GM06990 (cell line): ENCODE measurements around the gene ALG14.

Experiments
- DNase-seq: peaks from one replicate; pipeline ENCODE4 v3.0.0-alpha.2; 2011; ENCODE audit not compliant: insufficient read length; ENCODE audit errors: extremely low read depth
- H3K27me3 ChIP-seq: replicated peaks from 2 replicates; pipeline ENCODE4 v1.6.0; 2011; ENCODE audit warnings: low read length; ENCODE audit not compliant: control insufficient read depth, insufficient read depth
- H3K36me3 ChIP-seq: 2 replicates; pipeline ENCODE4 v1.5.1; 2011; ENCODE audit warnings: low read length; ENCODE audit not compliant: control insufficient read depth, insufficient read depth
- H3K4me3 ChIP-seq: replicated peaks from 2 replicates; pipeline ENCODE4 v1.5.1; 2011; ENCODE audit warnings: low read depth, mild to moderate bottlenecking, control low read depth, low read length
- CTCF ChIP-seq: IDR thresholded peaks from 2 replicates; pipeline ENCODE4 v1.5.1; 2011; ENCODE audit warnings: low read length, control low read depth, mild to moderate bottlenecking, inconsistent platforms; ENCODE audit not compliant: insufficient read depth, poor library complexity, severe bottlenecking

The ALG14 gene

GRCh38 chr1:95046359-95046758 is 26.4 kb downstream of the ALG14 start:
- no peaks in the 10 kb centered on the region; the same call in 1 of the 2 replicates for H3K36me3 ChIP-seq
- no peak for TF ChIP-seq CTCF
- DNase-seq = no peak
- H3K27me3 ChIP-seq = no peaks in the 10 kb centered on the region
- no peak overlapping the region for H3K4me3 ChIP-seq

DNA sequence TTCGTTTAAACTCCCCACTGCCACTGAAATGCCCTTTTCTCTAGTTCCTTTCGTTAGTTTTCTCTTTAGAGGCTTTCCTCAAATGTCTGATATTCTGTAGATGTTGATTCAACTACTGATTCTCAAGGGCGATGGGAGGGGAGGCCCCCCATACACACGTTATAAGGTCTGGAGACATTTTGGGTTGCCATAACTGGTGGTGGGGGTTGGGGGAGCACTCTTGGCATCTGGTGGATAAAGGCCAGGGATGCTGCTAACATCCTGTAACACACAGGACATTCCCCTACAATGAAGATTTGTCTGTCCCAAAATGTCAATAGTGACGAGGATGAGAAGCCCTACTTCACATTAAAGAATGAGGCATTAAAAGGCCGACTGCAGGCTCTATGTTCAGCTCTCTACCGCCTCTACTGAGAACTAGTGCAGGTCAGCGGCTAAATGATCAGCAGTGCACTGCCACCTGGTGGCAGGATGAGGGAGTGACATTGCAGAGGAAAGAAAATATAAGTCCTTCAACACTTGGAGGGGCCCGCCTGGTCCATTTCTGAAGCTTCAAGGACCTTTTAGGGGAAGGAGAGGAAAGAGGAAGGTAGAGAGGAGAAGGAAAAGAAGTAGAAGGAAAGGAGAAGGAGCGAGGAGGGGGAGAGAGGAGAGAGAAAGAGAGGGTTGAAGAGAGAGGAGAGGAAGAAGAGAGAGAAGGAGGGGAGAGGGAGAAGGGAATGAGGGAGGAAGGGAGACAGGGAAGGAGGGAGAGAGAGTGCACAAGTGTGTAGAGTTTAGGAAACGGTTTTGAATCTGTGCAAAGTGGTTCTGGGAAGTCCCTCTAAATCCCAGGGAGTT is 29.4 kb downstream of the ALG14 start:
- TF ChIP-seq CTCF = peak; percentile 96
- Histone ChIP-seq H3K36me3 (no peaks in the 10 kb centered on the region), H3K4me3 (no peak overlapping the region), H3K27me3 (no peaks in the 10 kb centered on the region)
- peak; percentile 39 for DNase-seq

DNA sequence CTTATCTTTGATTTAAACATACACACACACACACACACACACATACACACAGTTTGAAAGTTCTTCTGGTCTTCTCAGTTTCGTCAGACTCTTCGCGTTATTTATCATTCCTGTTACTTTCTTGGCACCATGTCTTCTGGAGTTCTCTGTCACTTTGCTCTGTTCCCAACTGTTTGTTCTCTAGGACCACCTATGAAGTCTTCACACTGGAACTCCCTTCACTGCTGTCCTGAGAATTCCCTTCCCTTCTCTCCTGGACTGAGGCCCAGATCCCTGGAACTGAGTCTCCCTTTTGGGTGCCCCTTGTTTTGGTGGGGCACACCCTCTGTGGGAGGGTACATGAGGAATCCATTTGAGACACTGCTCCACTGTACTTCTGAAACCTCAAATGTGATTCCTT is 30.5 kb downstream of the ALG14 start:
- DNase-seq = no peak

DNA sequence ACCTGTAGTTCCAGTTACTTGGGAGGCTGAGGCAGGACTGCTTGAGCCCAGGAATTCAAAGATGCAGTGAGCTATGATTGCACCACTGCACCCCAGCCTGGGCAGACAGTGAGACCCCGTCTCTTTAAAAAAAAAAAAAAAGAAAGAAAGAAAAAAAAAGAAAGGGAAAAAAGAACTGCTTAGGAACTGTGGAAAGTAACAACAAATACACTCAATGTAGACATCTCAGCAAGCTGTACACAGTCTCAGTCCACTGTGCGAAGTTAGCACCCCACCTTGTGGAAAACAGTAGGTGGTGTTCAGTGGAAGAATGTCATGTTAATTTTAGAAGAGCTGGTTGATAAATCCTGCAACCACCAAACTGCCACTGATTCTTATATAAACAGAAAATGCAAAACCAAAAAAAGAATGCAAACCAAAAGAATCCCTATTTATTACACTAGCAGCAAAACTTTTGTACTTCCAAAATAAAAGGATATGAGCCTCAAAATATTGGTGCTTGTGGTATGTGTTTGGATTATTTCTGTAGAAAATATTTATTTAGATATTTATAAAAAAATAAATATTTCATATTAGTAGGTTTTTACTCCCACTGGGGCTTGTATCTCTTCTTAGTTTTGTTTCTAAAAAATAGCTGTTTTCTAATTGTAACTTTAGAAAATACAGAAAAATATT is 31.1 kb downstream of the ALG14 start:
- Histone ChIP-seq H3K4me3 (no peak overlapping the region), H3K27me3 (no peaks in the 10 kb centered on the region), H3K36me3 (no peaks in the 10 kb centered on the region)
- no peak for DNase-seq
- TF ChIP-seq CTCF = peak; percentile 49

More for the DNA sequence above, 30.5 kb downstream of the ALG14 start:
- Histone ChIP-seq H3K4me3 (no peak overlapping the region), H3K27me3 (no peaks in the 10 kb centered on the region), H3K36me3 (no peaks in the 10 kb centered on the region)
- TF ChIP-seq CTCF = no peak

DNA sequence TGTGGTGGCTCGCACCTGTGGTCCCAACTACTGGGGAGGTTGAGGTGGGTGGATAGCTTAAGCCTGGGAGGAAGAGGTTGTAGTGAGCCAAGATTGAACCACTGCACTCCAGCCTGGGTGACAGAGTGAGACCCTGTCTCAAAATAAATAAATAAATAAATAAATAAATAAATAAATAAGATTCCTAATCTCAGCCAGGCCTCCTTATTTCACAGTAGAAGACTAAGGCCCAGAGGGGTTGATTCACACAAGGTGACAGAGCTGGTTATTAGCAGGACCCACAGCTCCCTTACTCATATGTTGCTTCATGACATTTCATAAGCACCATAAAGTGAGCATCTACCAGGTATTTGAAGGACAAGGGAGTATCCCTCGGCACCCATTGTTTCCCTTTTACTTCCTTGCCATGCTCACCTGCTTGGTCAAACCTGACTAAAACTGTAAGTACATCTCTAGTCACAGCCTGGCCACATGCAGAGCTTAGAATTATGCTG is 32.7 kb downstream of the ALG14 start:
- TF ChIP-seq CTCF = no peak
- no peak overlapping the region for H3K4me3 ChIP-seq
- DNase-seq = no peak
- H3K36me3 ChIP-seq = no peaks in the 10 kb centered on the region
- no peaks in the 10 kb centered on the region for H3K27me3 ChIP-seq
